ENCODE results near the gene LIPK. TPM values are rescaled to one million over a fixed set of nuclear protein-coding genes. Genes with fewer than 3 reads are reported as not detected.
"Not testable (repeated sequence)": the region's sequence is repeated elsewhere in the genome, so short reads cannot be mapped to it uniquely, and the experiment has no call there.

The LIPK gene
- polyA plus RNA-seq, 4 donors = not detected

DNA sequence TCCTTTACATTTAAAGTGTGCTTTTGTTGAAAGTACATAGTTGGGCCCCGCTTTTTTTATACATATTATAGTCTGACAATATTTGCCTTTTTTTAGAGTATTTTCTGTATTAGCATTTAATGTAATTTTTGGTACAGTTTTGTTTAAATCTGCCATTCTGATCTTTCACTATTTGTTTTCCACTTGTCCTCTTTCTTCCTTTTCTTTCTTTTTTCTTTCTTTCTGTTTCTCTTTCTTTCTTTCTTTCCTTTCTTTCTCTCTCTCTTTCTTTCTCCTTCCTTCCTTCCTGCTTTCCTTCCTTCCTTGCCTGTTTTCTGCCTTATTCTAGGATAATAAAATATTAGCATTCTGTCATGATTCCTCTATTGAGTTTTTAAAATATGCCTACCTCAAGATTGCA is 9.5 kb downstream of the LIPK start:
- no peak for DNase-seq (ENCODE audit: low read depth in 4 of 4, low spot score in 3 of 4)

DNA sequence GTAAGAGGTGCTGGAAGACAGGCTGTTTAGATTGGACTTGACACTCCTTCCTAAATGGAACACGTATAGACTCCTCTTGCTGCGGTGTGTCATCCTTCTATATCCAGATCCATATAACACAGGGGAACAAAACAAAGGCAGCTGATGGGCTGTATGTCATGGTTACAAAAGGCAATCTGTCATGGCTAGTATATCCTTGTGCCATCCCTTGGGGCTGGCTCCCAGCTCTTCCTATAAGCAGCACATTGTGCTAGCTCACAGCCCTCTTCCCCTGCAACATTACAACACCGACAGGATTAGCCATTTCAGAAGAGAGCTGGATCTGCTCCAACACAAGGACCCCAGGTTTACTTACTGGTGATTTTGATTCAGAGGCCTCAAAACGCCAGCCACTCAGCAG is 15.3 kb downstream of the LIPK start:
- no peak for DNase-seq (ENCODE audit: low read depth in 4 of 4, low spot score in 3 of 4)

DNA sequence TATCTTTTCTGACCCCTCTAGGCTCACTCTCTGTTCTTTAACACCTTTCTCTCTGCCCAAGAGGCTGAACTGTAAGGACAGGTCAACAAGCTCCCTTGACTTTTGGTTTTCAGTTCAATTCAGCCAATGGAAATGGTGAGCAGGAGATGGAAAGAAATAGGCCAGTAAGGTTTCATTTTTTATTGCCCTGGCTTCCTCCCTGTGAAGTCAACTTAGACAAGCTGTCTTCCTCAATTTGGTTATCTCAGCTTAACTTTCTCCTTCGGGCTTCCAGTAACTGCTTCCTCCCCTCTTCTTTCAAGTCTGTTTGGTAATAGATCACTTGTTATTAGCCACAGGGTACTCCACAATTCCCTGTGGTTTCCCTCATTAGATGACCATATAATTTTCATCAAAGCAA is 19.7 kb downstream of the LIPK start:
- DNase-seq (ENCODE audit: low read depth in 4 of 4, low spot score in 3 of 4) = no peak

DNA sequence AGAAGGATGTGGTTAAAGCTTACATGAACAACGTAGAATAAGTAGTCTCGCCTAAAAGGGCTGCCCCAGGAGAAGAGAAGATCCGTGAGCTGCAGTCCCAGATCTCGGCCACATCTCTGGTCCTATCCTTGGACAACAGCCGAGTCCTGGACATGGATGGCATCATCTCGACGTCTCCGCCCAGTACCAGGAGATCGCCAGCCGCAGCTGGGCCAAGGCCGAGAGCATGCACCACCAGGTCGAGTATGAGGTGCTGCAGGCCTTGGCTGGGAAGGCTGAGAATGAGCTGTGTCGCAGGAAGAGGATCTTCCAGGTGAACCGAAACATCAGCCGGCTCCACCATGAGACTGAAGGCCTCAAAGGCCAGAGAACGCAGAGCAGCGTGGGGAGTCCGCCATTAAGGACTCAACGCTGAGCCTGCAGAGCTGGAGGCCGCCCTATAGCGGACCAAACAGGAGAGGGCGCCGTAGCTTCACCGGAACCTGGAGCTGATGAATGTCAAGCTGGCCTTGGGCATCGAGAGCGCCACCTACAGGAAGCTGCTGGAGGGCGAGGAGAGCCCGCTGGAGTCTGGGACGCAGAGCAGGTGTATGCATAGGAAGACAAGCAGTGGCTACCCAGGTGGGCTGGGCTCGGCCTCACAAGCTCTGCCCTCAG is 22.2 kb downstream of the LIPK start:
- no peak for DNase-seq (ENCODE audit: low read depth in 4 of 4, low spot score in 3 of 4)

DNA sequence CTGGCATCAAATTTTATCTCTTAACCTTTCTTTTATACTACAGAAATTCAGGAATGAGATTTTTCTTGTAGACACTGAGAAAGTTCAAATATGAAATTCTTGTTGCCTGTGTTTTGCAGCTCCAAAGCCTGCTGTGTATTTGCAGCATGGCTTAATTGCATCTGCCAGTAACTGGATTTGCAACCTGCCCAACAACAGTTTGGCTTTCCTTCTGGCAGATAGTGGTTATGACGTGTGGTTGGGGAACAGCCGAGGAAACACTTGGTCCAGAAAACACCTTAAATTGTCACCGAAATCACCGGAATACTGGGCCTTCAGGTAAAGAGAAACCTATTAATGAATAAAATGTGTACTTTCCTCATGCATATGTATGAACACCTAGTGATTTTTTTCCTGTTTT is 24.8 kb downstream of the LIPK start:
- DNase-seq (ENCODE audit: low read depth in 4 of 4, low spot score in 3 of 4) = no peak

DNA sequence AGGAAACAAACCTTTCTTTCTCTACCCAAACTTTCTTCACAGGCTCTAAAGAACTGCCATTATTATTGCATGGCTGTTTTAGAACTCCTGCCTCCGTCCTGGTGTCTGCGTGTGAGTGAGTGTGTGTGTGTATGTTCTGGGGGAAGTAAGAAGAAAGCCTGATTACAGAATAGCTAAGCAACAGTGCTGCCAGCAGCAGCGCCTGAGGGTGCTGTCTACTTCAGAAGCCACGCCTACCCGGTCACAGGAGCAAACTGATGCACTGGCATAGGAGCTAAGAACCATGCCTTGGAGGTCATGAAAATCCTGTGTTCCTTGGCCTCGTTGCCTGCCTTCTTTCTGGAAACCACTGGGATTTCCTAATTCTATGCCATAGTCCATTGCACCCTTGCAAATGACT is 25.2 kb downstream of the LIPK start:
- no peak for DNase-seq (ENCODE audit: low read depth in 4 of 4, low spot score in 3 of 4)

DNA sequence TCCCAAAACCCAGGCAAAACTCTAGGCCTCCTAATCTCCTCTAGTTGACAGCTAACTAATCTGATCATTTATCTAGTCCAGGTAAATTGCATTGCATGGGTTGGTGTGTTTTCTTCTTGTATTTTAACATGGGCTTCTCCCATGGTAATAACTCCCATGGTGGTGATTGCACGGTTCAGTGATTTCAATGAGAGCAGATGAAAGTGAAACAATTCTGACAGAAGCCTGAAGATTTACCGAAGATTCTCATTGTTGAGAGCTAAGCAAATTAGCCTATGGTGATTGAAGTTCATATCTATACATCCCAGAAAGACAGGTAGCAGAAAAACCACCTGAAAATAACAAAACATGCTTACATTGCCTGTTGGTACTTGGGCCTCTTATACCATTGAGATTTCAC is 27.2 kb downstream of the LIPK start:
- DNase-seq (ENCODE audit: low read depth in 4 of 4, low spot score in 3 of 4) = no peak

DNA sequence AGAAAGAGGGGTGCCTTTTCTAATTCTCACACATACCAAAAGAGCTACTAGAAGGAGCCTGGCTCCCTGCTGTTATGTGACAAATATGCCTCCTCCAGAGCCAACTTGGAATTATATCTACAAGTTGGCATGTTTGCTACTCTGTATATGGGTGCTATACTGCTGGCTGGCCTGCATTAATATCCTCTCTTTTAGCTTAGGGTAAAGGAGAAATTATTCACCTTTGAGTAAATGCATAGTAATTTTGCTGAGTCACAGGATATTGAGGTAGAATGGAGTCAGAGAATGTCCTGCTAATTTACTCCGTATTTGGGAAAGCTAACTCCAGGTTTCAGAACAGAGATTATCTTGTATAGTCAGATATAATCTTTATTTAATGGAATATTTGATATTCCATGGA is 29.6 kb downstream of the LIPK start:
- DNase-seq (ENCODE audit: low read depth in 4 of 4, low spot score in 3 of 4) = no peak

DNA sequence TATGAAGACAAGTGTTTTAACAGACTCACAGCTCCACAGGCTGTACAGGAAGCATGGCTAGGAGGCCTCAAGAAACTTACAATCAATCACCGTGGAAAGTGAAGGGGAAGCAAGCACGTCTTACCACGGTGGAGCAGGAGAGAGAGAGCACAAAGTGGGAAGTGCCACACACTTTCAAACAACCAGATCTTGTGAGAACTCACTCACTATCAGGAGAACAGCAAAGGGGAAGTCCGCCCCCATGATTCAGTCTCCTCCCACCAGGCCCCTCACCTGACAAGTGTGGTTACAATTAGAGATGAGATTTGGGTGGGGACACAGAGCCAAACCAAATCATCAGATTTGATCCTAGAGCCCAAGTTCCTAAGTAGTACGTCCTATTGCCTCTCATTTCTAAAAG is 35.9 kb downstream of the LIPK start:
- DNase-seq (ENCODE audit: low read depth in 4 of 4, low spot score in 3 of 4) = not testable (repeated sequence)

DNA sequence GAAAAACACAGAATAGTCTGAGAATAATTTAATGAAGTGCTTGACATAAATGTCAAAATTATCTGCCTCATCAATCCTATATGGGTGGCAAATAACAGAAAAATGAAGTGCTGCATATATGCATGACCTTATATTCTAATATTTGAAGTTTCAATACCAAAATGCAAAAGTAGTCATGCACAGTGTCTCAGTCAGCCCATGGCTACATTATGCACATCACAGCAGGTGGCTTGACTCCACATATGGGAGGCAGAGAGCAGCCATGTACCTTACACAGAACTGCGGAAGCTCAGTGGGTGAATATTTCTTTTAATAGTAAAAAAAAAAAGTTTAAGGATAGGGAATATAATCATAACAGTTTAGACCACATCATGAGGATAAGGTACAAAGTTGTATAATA is 36.4 kb downstream of the LIPK start:
- DNase-seq (ENCODE audit: low read depth in 4 of 4, low spot score in 3 of 4) = no peak

DNA sequence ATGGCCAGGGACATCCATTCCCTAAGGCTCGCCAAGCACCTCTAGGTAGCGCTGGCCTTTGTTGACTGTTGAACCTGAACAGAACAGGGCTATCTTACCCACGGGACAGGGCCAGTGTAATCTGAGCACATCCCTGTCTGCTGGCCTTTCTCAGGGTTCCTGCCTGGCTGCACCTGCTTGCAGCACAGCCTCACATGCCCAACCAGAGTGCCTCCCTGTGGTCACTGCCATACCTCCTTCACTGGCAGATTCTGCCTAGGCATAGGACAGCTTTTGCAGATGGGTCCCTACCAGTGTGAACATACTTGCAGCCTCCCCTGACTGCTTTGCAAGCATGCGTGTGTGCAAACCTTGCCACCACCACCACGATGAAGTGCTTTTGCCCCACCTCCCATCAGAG is 38.0 kb downstream of the LIPK start:
- no peak for DNase-seq (ENCODE audit: low read depth in 4 of 4, low spot score in 3 of 4)

DNA sequence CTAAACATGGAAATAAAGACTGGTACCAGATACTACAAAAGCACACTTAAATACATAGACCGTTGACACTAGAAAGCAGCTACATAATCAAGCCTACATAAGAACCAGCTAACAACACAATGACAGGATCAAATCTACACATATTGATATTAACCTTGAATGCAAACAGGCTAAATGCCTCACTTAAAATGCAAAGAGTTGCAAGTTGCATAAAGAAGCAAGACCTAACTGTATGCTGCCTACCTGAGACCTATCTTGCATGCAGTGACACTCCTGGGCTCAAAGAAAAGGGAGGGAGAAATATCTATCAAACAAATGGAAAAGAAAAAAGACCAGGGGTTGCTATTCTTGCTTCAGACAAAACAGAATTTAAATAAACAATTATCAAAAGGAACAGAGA is 39.6 kb downstream of the LIPK start:
- DNase-seq (ENCODE audit: low read depth in 4 of 4, low spot score in 3 of 4) = no peak

DNA sequence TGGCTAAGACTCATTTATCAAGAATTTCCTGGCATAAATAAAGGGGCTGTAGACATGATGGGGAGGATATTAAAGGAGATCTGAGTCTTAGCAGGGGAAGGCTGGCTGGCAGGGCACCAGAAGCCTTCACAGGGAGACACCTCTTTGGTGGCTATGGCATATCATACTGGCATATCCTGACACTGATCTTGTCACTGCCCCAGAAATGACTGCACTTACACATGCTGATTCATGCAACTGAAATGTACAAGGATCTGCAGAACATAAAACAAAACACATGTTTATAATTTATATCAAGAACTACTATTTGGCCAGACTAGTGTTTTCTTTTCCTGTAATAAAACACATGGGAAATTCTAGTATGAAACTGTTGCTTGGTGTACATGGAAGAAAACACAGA is 48.2 kb downstream of the LIPK start:
- no peak for DNase-seq (ENCODE audit: low read depth in 4 of 4, low spot score in 3 of 4)

DNA sequence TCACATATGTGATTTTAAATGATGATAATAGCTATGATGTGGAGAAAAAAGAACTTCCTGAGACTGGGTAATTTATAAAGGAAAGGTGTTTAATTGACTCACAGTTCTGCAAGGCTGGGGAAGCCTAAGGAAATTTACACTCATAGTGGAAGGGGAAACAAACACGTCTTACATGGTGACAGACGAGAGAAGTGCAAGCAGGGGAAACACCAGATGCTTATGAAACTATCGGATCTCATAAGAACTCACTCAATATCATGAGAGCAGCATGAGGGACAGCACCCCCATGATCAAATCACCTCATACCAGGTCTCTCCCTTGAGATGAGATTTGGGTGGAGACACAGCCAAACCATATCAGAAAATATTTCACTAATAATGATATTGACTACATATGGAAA is 49.7 kb downstream of the LIPK start:
- no peak for DNase-seq (ENCODE audit: low read depth in 4 of 4, low spot score in 3 of 4)

DNA sequence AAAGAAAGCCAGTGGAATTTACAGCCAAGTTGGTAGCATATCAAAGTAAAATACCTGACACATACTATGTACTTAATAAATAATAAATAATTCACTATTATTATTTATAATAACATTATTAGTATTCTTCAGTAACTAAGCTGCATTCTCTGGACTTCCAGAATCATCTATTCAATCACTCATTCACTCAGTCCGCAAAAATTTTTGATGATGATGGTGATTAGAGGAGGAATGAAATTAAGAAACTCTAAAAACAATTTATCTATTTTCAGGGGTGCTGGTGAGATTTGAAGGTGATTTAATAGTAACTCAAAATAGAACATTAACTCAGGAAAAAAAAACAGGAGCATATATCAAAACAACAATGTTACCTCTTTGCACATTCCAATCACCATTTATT is 50.6 kb downstream of the LIPK start:
- no peak for DNase-seq (ENCODE audit: low read depth in 4 of 4, low spot score in 3 of 4)

DNA sequence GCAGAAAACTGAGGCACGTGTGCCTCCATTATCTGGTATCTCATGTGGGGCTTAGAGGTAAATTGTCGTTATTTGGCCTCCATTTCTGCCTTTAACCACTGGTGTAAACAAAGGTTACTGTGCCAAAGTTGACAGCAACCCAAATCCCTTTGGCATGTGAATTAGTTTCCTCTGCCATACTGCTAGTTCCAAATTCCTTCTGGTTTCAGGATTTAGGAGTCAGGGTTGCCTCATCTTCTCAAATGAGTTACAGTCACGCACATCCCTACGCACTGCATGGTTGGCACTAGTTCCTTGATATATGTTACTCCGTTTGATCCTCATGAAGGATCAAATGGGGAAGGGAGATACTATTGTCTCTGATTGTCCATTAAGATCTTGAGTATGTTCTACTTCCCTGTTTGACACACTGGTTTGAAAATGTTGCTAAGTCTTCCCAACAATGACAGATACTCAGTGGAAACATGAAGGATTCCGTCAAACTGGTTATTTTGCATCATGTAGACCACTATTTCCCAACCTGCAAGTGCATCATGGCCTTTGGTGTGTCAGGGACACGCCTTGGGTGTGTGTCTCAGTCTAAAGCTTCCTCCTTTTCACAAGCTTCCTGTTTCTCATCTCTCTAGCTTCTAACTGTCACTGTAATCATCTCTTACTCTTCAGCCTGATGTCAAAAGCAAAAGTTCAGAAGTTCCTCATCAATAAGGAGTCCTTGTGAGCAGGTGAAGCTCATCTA is 53.5 kb downstream of the LIPK start, which contains the start of gene LIPN:
Gene LIPN, plus strand, starts transcription at position 655 of the 736 bp plus-strand sequence. CDS start 1,386 bp downstream, outside the sequence.
- DNase-seq (ENCODE audit: low read depth in 4 of 4, low spot score in 3 of 4) = no peak

DNA sequence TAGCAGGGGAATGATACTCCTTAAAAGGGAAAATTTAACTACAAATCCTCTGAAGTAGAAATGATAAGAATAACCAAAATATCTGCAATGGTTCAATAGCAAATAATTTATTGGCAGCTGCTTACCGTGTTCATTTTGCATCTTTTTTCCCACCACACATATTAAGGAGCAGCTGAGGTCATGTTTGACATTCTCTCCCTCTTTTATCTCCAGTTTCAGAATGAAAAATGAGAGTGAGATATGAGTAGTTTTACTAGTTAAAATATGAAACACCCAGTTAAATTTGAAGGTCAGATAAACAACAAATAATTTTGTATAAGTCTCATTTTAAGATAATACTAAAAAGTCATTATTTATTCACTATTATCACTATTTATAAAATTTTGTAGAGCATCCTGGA is 56.9 kb downstream of the LIPK start:
- DNase-seq (ENCODE audit: low read depth in 4 of 4, low spot score in 3 of 4) = no peak

DNA sequence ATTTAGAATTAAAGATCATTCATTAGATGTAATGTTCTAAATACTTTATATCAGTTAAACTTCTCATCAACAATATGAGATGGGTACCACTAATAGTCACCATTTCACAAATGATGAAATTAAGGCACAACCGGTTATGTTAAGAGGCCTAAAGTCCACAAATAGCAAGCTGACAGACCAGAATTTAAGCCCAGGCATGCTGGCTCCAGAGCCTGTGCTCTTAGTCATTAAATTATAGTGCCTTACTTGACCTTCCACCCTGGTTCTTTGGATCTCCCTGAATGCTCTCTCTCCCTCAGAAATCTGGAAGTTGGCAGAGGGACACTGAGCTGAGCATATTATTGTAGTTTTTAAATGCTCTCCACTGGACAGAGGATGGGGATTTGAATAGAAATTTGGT is 57.4 kb downstream of the LIPK start:
- DNase-seq (ENCODE audit: low read depth in 4 of 4, low spot score in 3 of 4) = peak in 1 of 4 donors; percentile 11

DNA sequence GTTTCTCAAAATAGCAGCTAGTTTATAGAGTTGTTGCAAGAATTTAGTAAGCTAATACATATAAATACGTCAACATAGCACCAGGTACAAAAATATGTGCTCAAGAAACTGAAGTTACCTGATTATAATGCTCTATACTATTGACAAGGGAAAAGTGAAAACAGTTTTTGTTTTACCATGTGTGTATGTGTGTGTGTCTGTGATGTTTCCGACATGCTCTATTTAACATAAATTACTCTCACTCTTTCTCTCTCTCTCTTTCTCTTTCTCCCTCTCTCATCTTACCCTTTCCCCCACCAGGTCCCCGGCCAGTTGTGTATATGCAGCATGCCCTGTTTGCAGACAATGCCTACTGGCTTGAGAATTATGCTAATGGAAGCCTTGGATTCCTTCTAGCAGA is 58.1 kb downstream of the LIPK start:
- no peak for DNase-seq (ENCODE audit: low read depth in 4 of 4, low spot score in 3 of 4)

DNA sequence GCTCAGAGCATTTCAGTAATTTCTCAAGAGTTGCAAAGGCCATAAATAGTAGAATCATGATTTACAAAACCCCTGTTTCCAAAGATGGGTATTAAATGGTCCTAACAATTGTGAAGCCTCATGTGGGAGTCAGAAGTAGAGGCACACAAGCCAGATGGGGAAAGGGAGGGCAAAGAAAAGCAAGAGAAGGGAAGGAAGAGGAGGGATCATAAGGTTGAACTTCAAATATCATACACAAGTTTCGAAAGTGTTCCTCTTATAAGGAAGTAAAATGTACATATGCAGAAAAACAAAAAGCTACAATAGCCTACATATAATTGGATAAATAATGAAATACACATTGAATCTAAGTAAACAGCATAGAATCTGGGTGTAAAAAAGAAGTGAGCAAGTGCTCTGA is 59.8 kb downstream of the LIPK start:
- no peak for DNase-seq (ENCODE audit: low read depth in 4 of 4, low spot score in 3 of 4)

DNA sequence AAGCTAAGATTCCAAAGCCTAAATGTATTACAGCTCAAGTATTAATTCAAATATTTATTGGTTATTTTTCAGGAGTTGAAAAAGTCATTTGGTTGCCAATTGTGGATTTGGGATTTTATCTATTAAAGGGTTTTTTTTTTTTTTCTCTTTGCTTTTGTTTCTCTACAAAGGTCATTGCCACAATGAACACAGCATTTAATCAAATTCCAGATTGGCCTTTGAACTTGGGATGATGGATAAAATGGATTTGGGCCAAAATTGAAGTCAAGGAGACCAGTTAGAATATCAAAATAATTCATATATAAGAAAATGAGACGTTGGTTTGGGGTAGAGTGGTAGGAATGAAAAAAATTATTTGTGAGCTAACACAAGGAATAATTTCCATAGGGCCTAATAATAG is 63.3 kb downstream of the LIPK start:
- no peak for DNase-seq (ENCODE audit: low read depth in 4 of 4, low spot score in 3 of 4)

DNA sequence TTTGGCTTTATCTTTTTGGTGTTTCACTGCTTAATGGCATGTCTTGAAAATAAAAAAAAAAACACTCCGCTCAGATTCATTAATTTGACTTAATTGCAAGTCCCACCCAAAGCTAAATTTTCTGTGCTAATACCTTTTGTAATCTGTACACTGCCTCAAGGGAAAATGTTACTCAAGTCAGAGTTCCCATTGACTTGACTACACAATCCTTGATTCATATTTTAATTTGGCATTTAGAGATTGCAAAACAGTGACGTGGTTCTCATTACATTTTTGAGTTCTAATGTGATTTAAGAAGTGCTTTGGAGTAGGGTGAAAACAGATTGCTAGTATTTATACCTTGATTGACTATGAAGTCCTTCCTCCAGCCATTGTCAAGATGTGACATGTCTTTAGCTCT is 75.2 kb downstream of the LIPK start:
- no peak for DNase-seq (ENCODE audit: low read depth in 4 of 4, low spot score in 3 of 4)

DNA sequence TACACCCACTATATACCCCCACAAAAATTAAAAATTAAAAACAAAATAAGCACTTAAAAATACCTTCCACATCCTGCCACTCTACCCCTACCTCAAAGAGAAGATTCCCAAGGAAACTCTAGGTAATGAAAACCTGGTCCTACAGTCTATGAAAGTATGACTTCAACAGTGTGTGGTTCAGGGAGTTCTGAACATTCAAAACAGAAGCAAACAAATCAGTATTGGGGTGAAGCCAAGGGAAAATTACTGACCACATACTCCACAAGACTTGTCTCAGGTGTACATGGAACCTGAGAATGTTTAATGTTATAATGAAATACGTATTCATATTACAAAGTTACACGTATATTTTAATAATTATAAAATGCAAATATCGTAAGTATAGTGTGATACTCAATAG is 76.2 kb downstream of the LIPK start:
- DNase-seq (ENCODE audit: low read depth in 4 of 4, low spot score in 3 of 4) = no peak
